Esophagus mucosa (tissue), 1 donor: ENCODE measurements around the gene GUCY1B1. TPM values are rescaled to one million over a fixed set of nuclear protein-coding genes. Genes with fewer than 3 reads are reported as not detected.
A peak's percentile ranks its signal among the peaks of the same experiment; 100 is the strongest.

Experiments
- ATAC-seq: fragments of 200-7000 bp; cut with Tn5 transposase; one replicate; pipeline ENCODE4 v1.9.1; 2020
- total RNA-seq: library from RNA; stranded (reverse); gene quantifications from one replicate; pipeline ENCODE4 v1.2.4, GENCODE V29; 2023
- donor health status: DM: yes; HTN: yes; CAD: no.

GUCY1B1 gene
- total RNA-seq, 1 donor from 2014 or later: 0.96 TPM

GRCh38 chr4:155800685-155801343 lies 42.0 kb downstream of the GUCY1B1 start:
- no peak for ATAC-seq

GRCh38 chr4:155802190-155802959 lies 43.6 kb downstream of the GUCY1B1 start:
- no peak for ATAC-seq

- no peak for ATAC-seq
These were observed 46.2 kb downstream of the GUCY1B1 start for GRCh38 chr4:155805016-155805415.

GRCh38 chr4:155807021-155807420 lies 48.2 kb downstream of the GUCY1B1 start:
- no peak for ATAC-seq

- peak; percentile 85 for ATAC-seq
These were observed 51.0 kb downstream of the GUCY1B1 start for GRCh38 chr4:155809835-155810234.

- no peak for ATAC-seq
These were observed 52.3 kb downstream of the GUCY1B1 start for GRCh38 chr4:155811083-155811482.

GRCh38 chr4:155818639-155819038 lies 59.8 kb downstream of the GUCY1B1 start:
- ATAC-seq: peak; percentile 88

- peak; percentile 67 for ATAC-seq
These were observed 60.2 kb downstream of the GUCY1B1 start for GRCh38 chr4:155819066-155819465.

- no peak for ATAC-seq
These were observed 62.2 kb downstream of the GUCY1B1 start for GRCh38 chr4:155820887-155821518.

- no peak for ATAC-seq
These were observed 63.8 kb downstream of the GUCY1B1 start for GRCh38 chr4:155822572-155822971.

- no peak for ATAC-seq
These were observed 69.8 kb downstream of the GUCY1B1 start for GRCh38 chr4:155828628-155829027.

- no peak for ATAC-seq
These were observed 73.8 kb downstream of the GUCY1B1 start for GRCh38 chr4:155832664-155833063.

GRCh38 chr4:155837203-155837796 lies 78.5 kb downstream of the GUCY1B1 start:
- no peak for ATAC-seq

- ATAC-seq: no peak
These were observed 83.3 kb downstream of the GUCY1B1 start for GRCh38 chr4:155842080-155842479.

GRCh38 chr4:155846929-155847328 lies 88.1 kb downstream of the GUCY1B1 start:
- no peak for ATAC-seq

- no peak for ATAC-seq
These were observed 90.2 kb downstream of the GUCY1B1 start for GRCh38 chr4:155849042-155849441.

GRCh38 chr4:155853189-155853588 lies 94.4 kb downstream of the GUCY1B1 start:
- no peak for ATAC-seq

- no peak for ATAC-seq
These were observed 95.9 kb downstream of the GUCY1B1 start for GRCh38 chr4:155854582-155855226.

- ATAC-seq: peak; percentile 87
These were observed 97.1 kb downstream of the GUCY1B1 start for GRCh38 chr4:155855897-155856296.
